ENCODE measurements around the gene DEPDC7.
A peak's percentile ranks its signal among the peaks of the same experiment; 100 is the strongest.

- no peak for TF ChIP-seq CTCF (IDR thresholded peaks at IDR 0.05; ENCODE audit: low read depth, low read length, missing input control)
- no peak for TF ChIP-seq TAF1 (conservative IDR thresholded peaks at IDR 0.05)
- no peak for TF ChIP-seq EGR1 (IDR thresholded peaks at IDR 0.05; ENCODE audit: low read depth in 2 of 2)
- TF ChIP-seq MAX (IDR thresholded peaks at IDR 0.05): no peak
- TF ChIP-seq ATF3 (IDR thresholded peaks at IDR 0.05): no peak
- peak; percentile 28 for TF ChIP-seq SP1 (IDR thresholded peaks at IDR 0.05)
- TF ChIP-seq REST (IDR thresholded peaks at IDR 0.05): no peak
- TF ChIP-seq JUND (IDR thresholded peaks at IDR 0.05): peak in 1 of 2 donors; percentile 13
- TF ChIP-seq YY1 (IDR thresholded peaks at IDR 0.05): peak; percentile 32
- no peak for TF ChIP-seq ZBTB33 (IDR thresholded peaks at IDR 0.05)
- TF ChIP-seq FOXA1 (IDR thresholded peaks at IDR 0.05): no peak
- TF ChIP-seq NR2F2 (IDR thresholded peaks at IDR 0.05): no peak
Observed at GRCh38 chr11:33035011-33035410, 19.3 kb downstream of the DEPDC7 start.

Data from liver (tissue), 3 donors.